GM23338 (cell line): ENCODE results near the gene CDX1.

ENCODE experiments used
- EZH2 ChIP-seq: fragments of 200-600 bp; sonication (generic); IDR thresholded peaks from one replicate; pipeline ENCODE4 v1.8.0; 2017; ENCODE audit warnings: antibody characterized with exemption, mild to moderate bottlenecking, low read depth; ENCODE audit not compliant: unreplicated experiment
- EZH2phosphoT487 ChIP-seq: fragments of 200-600 bp; sonication (generic); IDR thresholded peaks from one replicate; pipeline ENCODE4 v1.8.1; 2018; ENCODE audit warnings: antibody characterized with exemption; ENCODE audit not compliant: unreplicated experiment
- POLR2AphosphoS5 ChIP-seq: IDR thresholded peaks from 2 replicates; pipeline ENCODE4 v1.6.1; 2016; ENCODE audit warnings: antibody characterized with exemption, low read depth
- TF ChIP-seq, protein P1 (sequence below), 2 experiments: fragments of 200-600 bp in 1 of 2; sonication (generic) in 1 of 2; conservative IDR thresholded peaks; 2 replicates each; pipeline versions ENCODE4 v1.5.1 to v1.6.1; 2016 to 2017; ENCODE audit warnings: antibody characterized with exemption in 2 of 2, low read depth in 2 of 2, mild to moderate bottlenecking in 2 of 2, moderate library complexity in 1 of 2
- TF ChIP-seq, protein P2 (sequence below): IDR thresholded peaks from one replicate; pipeline ENCODE4 v1.6.1; 2018; ENCODE audit warnings: antibody characterized with exemption; ENCODE audit not compliant: unreplicated experiment
- TF ChIP-seq, protein P3 (sequence below): fragments of 250-450 bp; sonication (Bioruptor Pico); IDR thresholded peaks from 2 replicates; pipeline ENCODE4 v1.5.0; 2020; ENCODE audit warnings: mild to moderate bottlenecking, moderate library complexity

DNA sequence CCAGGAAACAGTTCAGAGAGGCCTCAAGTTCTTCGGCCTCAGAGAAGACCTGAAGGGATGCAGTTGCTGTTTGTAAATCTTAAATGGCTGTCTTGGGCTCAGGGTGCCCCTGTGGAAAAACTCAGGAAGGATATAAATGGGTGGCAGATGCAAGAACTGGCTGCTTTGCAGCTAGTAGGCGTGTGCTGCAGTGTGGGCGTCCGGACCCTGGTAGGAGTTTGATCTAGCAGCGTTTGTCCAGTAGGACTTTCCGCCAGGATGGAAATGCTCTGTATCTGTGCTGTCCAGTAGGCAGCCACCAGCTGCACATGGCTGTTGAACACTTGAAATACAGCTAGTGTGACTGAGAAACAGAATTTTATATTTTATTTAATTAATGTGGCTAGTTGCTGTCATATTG is 7.7 kb downstream of the CDX1 start:
- TF ChIP-seq, protein P1, sequence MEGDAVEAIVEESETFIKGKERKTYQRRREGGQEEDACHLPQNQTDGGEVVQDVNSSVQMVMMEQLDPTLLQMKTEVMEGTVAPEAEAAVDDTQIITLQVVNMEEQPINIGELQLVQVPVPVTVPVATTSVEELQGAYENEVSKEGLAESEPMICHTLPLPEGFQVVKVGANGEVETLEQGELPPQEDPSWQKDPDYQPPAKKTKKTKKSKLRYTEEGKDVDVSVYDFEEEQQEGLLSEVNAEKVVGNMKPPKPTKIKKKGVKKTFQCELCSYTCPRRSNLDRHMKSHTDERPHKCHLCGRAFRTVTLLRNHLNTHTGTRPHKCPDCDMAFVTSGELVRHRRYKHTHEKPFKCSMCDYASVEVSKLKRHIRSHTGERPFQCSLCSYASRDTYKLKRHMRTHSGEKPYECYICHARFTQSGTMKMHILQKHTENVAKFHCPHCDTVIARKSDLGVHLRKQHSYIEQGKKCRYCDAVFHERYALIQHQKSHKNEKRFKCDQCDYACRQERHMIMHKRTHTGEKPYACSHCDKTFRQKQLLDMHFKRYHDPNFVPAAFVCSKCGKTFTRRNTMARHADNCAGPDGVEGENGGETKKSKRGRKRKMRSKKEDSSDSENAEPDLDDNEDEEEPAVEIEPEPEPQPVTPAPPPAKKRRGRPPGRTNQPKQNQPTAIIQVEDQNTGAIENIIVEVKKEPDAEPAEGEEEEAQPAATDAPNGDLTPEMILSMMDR (conservative IDR thresholded peaks at IDR 0.05; ENCODE audit: low read depth in 2 of 2): no peak
- no peak for TF ChIP-seq EZH2phosphoT487
- TF ChIP-seq POLR2AphosphoS5: no peak
- TF ChIP-seq, protein P2, sequence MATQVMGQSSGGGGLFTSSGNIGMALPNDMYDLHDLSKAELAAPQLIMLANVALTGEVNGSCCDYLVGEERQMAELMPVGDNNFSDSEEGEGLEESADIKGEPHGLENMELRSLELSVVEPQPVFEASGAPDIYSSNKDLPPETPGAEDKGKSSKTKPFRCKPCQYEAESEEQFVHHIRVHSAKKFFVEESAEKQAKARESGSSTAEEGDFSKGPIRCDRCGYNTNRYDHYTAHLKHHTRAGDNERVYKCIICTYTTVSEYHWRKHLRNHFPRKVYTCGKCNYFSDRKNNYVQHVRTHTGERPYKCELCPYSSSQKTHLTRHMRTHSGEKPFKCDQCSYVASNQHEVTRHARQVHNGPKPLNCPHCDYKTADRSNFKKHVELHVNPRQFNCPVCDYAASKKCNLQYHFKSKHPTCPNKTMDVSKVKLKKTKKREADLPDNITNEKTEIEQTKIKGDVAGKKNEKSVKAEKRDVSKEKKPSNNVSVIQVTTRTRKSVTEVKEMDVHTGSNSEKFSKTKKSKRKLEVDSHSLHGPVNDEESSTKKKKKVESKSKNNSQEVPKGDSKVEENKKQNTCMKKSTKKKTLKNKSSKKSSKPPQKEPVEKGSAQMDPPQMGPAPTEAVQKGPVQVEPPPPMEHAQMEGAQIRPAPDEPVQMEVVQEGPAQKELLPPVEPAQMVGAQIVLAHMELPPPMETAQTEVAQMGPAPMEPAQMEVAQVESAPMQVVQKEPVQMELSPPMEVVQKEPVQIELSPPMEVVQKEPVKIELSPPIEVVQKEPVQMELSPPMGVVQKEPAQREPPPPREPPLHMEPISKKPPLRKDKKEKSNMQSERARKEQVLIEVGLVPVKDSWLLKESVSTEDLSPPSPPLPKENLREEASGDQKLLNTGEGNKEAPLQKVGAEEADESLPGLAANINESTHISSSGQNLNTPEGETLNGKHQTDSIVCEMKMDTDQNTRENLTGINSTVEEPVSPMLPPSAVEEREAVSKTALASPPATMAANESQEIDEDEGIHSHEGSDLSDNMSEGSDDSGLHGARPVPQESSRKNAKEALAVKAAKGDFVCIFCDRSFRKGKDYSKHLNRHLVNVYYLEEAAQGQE: no peak
- TF ChIP-seq EZH2: no peak
- TF ChIP-seq, protein P3, sequence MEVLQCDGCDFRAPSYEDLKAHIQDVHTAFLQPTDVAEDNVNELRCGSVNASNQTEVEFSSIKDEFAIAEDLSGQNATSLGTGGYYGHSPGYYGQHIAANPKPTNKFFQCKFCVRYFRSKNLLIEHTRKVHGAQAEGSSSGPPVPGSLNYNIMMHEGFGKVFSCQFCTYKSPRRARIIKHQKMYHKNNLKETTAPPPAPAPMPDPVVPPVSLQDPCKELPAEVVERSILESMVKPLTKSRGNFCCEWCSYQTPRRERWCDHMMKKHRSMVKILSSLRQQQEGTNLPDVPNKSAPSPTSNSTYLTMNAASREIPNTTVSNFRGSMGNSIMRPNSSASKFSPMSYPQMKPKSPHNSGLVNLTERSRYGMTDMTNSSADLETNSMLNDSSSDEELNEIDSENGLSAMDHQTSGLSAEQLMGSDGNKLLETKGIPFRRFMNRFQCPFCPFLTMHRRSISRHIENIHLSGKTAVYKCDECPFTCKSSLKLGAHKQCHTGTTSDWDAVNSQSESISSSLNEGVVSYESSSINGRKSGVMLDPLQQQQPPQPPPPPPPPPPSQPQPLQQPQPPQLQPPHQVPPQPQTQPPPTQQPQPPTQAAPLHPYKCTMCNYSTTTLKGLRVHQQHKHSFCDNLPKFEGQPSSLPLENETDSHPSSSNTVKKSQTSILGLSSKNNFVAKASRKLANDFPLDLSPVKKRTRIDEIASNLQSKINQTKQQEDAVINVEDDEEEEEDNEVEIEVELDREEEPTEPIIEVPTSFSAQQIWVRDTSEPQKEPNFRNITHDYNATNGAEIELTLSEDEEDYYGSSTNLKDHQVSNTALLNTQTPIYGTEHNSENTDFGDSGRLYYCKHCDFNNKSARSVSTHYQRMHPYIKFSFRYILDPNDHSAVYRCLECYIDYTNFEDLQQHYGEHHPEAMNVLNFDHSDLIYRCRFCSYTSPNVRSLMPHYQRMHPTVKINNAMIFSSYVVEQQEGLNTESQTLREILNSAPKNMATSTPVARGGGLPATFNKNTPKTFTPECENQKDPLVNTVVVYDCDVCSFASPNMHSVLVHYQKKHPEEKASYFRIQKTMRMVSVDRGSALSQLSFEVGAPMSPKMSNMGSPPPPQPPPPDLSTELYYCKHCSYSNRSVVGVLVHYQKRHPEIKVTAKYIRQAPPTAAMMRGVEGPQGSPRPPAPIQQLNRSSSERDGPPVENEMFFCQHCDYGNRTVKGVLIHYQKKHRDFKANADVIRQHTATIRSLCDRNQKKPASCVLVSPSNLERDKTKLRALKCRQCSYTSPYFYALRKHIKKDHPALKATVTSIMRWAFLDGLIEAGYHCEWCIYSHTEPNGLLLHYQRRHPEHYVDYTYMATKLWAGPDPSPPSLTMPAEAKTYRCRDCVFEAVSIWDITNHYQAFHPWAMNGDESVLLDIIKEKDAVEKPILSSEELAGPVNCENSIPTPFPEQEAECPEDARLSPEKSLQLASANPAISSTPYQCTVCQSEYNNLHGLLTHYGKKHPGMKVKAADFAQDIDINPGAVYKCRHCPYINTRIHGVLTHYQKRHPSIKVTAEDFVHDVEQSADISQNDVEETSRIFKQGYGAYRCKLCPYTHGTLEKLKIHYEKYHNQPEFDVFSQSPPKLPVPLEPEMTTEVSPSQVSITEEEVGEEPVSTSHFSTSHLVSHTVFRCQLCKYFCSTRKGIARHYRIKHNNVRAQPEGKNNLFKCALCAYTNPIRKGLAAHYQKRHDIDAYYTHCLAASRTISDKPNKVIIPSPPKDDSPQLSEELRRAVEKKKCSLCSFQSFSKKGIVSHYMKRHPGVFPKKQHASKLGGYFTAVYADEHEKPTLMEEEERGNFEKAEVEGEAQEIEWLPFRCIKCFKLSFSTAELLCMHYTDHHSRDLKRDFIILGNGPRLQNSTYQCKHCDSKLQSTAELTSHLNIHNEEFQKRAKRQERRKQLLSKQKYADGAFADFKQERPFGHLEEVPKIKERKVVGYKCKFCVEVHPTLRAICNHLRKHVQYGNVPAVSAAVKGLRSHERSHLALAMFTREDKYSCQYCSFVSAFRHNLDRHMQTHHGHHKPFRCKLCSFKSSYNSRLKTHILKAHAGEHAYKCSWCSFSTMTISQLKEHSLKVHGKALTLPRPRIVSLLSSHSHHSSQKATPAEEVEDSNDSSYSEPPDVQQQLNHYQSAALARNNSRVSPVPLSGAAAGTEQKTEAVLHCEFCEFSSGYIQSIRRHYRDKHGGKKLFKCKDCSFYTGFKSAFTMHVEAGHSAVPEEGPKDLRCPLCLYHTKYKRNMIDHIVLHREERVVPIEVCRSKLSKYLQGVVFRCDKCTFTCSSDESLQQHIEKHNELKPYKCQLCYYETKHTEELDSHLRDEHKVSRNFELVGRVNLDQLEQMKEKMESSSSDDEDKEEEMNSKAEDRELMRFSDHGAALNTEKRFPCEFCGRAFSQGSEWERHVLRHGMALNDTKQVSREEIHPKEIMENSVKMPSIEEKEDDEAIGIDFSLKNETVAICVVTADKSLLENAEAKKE (CRISPR knock-in tag): no peak
